HL-60 (cell line): Measurements from ENCODE around the gene OBP2A.

Experiments
- CTCF ChIP-seq: IDR thresholded peaks from one replicate; pipeline ENCODE4 v1.5.1; 2011; ENCODE audit warnings: low read length, control low read depth, inconsistent platforms; ENCODE audit not compliant: insufficient read depth
- GABPA ChIP-seq: IDR thresholded peaks from 2 replicates; pipeline ENCODE4 v1.6.1; 2012; ENCODE audit warnings: low read depth
- POLR2AphosphoS5 ChIP-seq: IDR thresholded peaks from 2 replicates; pipeline ENCODE4 v1.6.1; 2012; ENCODE audit warnings: low read depth
- REST ChIP-seq: IDR thresholded peaks from 2 replicates; pipeline ENCODE4 v1.6.1; 2012; ENCODE audit warnings: low read depth; ENCODE audit not compliant: insufficient replicate concordance

GRCh38 chr9:135596211-135596610 is 50.3 kb downstream of the OBP2A start:
- TF ChIP-seq POLR2AphosphoS5, result no peak
- no peak for TF ChIP-seq REST
- TF ChIP-seq CTCF, result no peak
- TF ChIP-seq GABPA, result no peak
